Thoracic aorta (tissue), 2 donors: Measurements from ENCODE around the gene PPM1H. TPM values are rescaled to one million over a fixed set of nuclear protein-coding genes. Genes with fewer than 3 reads are reported as not detected.
"Not testable (repeated sequence)": the region's sequence is repeated elsewhere in the genome, so short reads cannot be mapped to it uniquely, and the experiment has no call there.

Experiments used
- ATAC-seq: fragments of 150-250 bp; one replicate; pipeline ENCODE4 v1.8.0; 2017; ENCODE audit warnings: low read depth; ENCODE audit not compliant: insufficient number of reproducible peaks, low FRiP score
- DNase-seq: peaks from one replicate; pipeline ENCODE4 v3.0.0-alpha.2; 2020; ENCODE audit warnings: low spot score
- H3K27ac ChIP-seq, 2 donors: fragments of 200-600 bp; sonication (generic); 1 replicate in 1 of 2; 2 replicates in 1 of 2; pipeline ENCODE4 v1.5.1; 2016; ENCODE audit warnings: mild to moderate bottlenecking in 2 of 2, moderate library complexity in 2 of 2
- H3K27me3 ChIP-seq: fragments of 200-600 bp; sonication (generic); replicated peaks from 2 replicates; pipeline ENCODE4 v1.6.0; 2016; ENCODE audit warnings: mild to moderate bottlenecking; ENCODE audit not compliant: insufficient read depth
- H3K36me3 ChIP-seq: fragments of 200-600 bp; sonication (generic); one replicate; pipeline ENCODE4 v1.5.1; 2016
- H3K4me1 ChIP-seq, 2 donors: fragments of 200-600 bp; sonication (generic); 1 replicate in 1 of 2; 2 replicates in 1 of 2; pipeline versions ENCODE4 v1.5.1 to v1.6.0; 2016; ENCODE audit warnings: low read depth in 2 of 2, mild to moderate bottlenecking in 1 of 2; ENCODE audit not compliant: control insufficient read depth in 1 of 2
- H3K4me3 ChIP-seq: fragments of 200-600 bp; sonication (generic); 2 replicates; pipeline ENCODE4 v1.5.1; 2016; ENCODE audit warnings: mild to moderate bottlenecking
- H3K9me3 ChIP-seq: fragments of 200-600 bp; sonication (generic); 2 replicates; pipeline ENCODE4 v1.5.1; 2016
- CTCF ChIP-seq: fragments of 200-600 bp; sonication (generic); IDR thresholded peaks from one replicate; pipeline ENCODE4 v1.5.1; 2019; ENCODE audit warnings: antibody characterized with exemption
- total RNA-seq, 2 donors: library from RNA; depleted of rRNA; stranded (reverse); fragments of >200 nt; gene quantifications; one replicate each; pipeline versions ENCODE4 v1.1.0 to v1.2.3, GENCODE V29; 2016

The PPM1H gene
- total RNA-seq, 2 donors from 2014 or later, result 9.1 to 10.3 TPM

- Histone ChIP-seq H3K9me3 (no peaks in the 10 kb centered on the region), H3K27me3 (no peaks in the 10 kb centered on the region), H3K27ac (no peak overlapping the region), H3K36me3 (no peaks in the 10 kb centered on the region), H3K4me3 (no peak overlapping the region), H3K4me1 (no peaks in the 10 kb centered on the region)
- TF ChIP-seq CTCF, result no peak
- DNase-seq, result no peak
- ATAC-seq, result no peak
Measured at GRCh38 chr12:62885242-62885641, 49.7 kb downstream of the PPM1H start.

GRCh38 chr12:62884832-62885231, 50.1 kb downstream of the PPM1H start:
- not testable (repeated sequence) for ATAC-seq, H3K27ac ChIP-seq, H3K27me3 ChIP-seq, H3K36me3 ChIP-seq, H3K4me3 ChIP-seq, DNase-seq, H3K4me1 ChIP-seq, H3K9me3 ChIP-seq

GRCh38 chr12:62882696-62883095, 52.3 kb downstream of the PPM1H start:
- H3K27ac ChIP-seq, result no peak overlapping the region

GRCh38 chr12:62882140-62882539, 52.8 kb downstream of the PPM1H start:
- Histone ChIP-seq H3K27ac (no peak overlapping the region), H3K4me3 (no peak overlapping the region), H3K4me1 (peaks cover 0 to 5% of the 10 kb centered on the region in 2 donors), H3K9me3 (no peaks in the 10 kb centered on the region), H3K27me3 (no peaks in the 10 kb centered on the region), H3K36me3 (no peaks in the 10 kb centered on the region)
- no peak for ATAC-seq
- TF ChIP-seq CTCF, result no peak
- DNase-seq, result no peak

More at GRCh38 chr12:62882696-62883095, 52.3 kb downstream of the PPM1H start:
- Histone ChIP-seq H3K36me3 (no peaks in the 10 kb centered on the region), H3K27me3 (no peaks in the 10 kb centered on the region), H3K4me1 (no peaks in the 10 kb centered on the region), H3K9me3 (no peaks in the 10 kb centered on the region), H3K4me3 (no peak overlapping the region)
- ATAC-seq, result no peak
- TF ChIP-seq CTCF, result no peak
- no peak for DNase-seq

- ATAC-seq, result no peak
- H3K36me3 ChIP-seq, result no peaks in the 10 kb centered on the region
- H3K4me3 ChIP-seq, result no peak overlapping the region
- no peak overlapping the region for H3K27ac ChIP-seq
- no peak for DNase-seq
- no peaks in the 10 kb centered on the region for H3K9me3 ChIP-seq
- peaks cover 0 to 7% of the 10 kb centered on the region in 2 donors for H3K4me1 ChIP-seq
- TF ChIP-seq CTCF, result no peak
- H3K27me3 ChIP-seq, result no peaks in the 10 kb centered on the region
Measured at GRCh38 chr12:62879691-62880090, 55.3 kb downstream of the PPM1H start.

- not testable (repeated sequence) for H3K4me3 ChIP-seq, ATAC-seq, H3K27me3 ChIP-seq, H3K27ac ChIP-seq, DNase-seq, H3K9me3 ChIP-seq, H3K4me1 ChIP-seq, H3K36me3 ChIP-seq
Measured at GRCh38 chr12:62879228-62879627, 55.7 kb downstream of the PPM1H start.
